T-helper 9 cell (primary cell): Measurements from ENCODE around the gene RAB19.
"Not testable (repeated sequence)": the region's sequence is repeated elsewhere in the genome, so short reads cannot be mapped to it uniquely, and the experiment has no call there.

Experiments used
- DNase-seq: peaks from one replicate; pipeline ENCODE4 v3.0.0-alpha.2; 2020

RAB19 gene

GRCh38 chr7:140402178-140402835, 1.6 kb upstream of the RAB19 start:
- no peak for DNase-seq

DNA sequence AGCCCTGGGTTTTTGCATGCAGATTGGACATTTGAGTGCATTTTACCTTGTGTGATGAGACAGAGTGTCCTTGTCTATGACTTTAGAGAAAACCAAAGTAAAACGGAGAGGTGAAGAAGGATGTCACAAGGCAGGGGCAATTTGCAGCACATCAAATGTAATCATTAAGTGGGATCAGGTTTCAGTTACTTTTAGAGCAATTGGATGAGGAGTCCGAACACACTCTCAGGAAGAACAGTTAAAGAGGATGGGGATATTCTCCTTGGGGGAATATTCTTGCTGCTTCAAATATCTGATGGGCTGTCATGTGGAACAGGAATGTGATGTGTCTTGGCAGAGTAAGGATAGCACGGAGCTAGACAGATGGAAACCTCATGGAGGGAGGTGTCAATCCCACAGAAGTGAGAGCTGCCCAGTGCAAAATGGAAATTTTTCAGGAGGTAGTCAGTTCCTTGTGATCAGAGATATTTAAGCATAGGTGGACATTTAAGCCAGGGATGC, 757 bp downstream of the RAB19 start:
- no peak for DNase-seq

DNA sequence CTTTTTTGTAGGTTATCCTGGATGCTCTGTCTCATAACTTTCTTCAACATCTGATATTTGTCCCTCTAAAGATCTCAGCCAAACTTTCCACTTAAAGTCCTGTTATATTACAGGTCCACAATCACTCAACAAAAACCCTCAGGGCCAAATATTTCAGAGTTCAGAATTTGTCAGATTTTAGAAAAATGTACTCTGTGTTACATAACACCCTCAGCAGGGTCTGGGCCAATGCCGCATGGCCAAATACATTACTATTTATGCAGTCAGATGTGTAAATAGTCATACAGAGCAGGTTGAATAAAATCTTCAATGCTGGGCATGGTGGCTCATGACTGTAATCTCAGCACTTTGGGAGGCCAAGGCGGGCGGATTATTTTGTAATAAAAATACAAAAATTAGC, 11.5 kb downstream of the RAB19 start:
- no peak for DNase-seq

DNA sequence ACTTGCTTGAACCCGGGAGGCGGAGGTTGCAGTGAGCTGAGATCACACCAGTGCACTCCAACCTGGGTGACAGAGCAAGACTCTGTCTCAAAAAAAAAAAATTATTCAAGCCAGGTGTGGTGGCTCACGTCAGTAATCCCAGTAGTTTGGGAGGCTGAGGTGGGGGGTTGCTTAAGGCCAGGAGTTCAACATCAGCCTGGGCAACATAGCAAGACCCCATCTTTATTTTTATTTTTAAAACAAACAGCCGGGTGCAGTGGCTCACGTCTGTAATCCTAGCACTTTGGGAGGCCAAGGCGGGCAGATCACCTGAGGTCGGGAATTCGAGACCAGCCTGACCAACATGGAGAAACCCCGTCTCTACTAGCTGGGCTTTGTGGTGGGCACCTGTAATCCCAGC, 12.0 kb downstream of the RAB19 start:
- DNase-seq: not testable (repeated sequence)

DNA sequence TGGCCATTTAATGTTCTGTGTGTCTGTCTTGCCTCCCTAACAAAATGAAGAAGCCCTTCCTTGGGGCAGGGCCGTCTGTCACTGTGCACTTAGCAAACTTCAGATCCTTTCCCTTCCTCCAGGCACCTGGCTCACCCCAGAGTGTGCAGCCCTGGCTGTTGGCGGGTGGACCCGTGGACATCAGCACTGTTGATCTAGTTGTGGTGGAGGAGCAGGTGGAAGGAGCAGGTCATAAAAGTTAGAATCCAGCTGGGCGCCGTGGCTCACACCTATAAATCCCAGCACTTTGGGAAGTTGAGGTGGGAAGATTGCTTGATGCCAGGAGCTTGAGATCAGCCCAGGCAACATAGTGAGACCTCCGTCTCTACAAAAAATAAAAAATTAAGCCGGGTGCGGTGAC, 12.7 kb downstream of the RAB19 start:
- DNase-seq: no peak

GRCh38 chr7:140417456-140418155, 13.7 kb downstream of the RAB19 start:
- DNase-seq: no peak

DNA sequence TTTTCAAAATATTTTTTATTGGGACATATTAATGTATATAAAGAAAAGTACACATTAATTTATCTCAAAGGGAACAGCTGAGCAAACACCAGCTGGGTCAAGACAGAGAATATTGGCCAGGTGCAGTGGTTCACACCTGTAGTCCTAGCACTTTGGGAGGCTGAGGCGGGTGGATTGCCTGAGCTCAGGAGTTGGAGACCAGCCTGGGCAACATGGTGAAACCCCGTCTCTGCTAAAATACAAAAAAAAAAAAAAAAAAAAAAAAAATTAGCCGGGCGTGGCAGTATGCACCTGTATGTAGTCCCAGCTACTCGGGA, 14.3 kb downstream of the RAB19 start:
- not testable (repeated sequence) for DNase-seq

DNA sequence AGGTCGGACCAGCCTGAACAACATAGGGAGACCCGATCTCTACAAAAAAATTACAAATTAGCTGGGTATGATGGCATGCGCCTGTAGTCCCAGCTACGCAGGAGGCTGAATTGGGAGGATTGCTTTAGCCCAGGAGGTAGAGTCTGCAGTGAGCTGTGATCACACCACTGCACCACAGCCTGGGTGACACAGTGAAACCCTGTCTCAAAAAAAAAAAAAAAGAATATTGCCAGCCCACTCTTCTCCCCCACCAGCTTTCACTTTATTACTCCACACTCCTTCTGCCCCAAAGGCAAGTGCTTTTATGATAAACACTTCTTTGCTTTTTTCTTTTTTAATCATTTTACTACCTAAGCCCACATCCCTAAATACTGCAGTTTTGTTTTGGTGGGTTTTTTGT, 14.8 kb downstream of the RAB19 start:
- no peak for DNase-seq

- no peak for DNase-seq
Measured at GRCh38 chr7:140421521-140421920, 17.7 kb downstream of the RAB19 start.

GRCh38 chr7:140423501-140423900, 19.6 kb downstream of the RAB19 start:
- no peak for DNase-seq

GRCh38 chr7:140425718-140426117, 21.9 kb downstream of the RAB19 start:
- no peak for DNase-seq

- no peak for DNase-seq
Measured at GRCh38 chr7:140426130-140426529, 22.3 kb downstream of the RAB19 start.

DNA sequence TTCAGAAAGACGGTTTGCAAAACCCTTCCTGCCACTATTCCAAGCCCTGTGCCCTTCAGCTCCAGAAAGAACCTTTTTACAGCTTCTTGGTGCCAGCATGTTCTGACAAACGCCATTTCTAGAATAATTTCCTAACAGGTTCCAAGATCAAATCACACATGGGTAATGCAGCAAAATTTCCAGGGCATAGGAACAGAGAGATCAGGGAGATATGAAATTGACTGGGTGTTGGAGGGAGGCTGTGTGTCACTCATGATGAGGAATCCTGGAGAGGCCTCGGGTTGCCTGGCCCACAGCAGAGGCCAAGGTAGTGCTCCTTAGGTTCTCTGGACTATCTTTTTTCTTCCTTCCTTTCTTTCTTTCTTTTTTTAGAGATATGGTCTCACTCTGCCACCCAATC, 29.5 kb downstream of the RAB19 start:
- DNase-seq: no peak

- DNase-seq: no peak
Measured at GRCh38 chr7:140435252-140435895, 31.5 kb downstream of the RAB19 start.

- no peak for DNase-seq
Measured at GRCh38 chr7:140439359-140439758, 35.5 kb downstream of the RAB19 start.

DNA sequence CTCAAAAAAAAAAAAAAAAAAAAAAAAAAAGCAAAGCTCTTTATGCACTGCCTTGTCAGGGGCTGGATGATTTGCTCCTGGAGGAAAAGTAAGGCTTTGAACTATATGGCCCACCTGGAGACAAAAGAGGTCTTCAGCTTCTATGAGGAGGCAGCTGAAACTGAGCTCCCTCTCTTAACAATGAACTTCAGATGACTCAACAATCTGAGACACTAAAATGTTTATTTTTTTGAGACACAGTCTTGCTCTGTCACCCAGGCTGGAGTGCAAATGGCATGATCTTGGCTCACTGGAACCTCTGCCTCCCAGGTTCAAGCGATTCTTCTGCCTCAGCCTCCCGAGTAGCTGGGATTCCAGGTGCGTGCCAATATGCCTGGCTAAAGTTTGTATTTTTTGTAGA, 36.7 kb downstream of the RAB19 start:
- no peak for DNase-seq

GRCh38 chr7:140441519-140441918, 37.7 kb downstream of the RAB19 start:
- DNase-seq: no peak

GRCh38 chr7:140446467-140446866, 42.6 kb downstream of the RAB19 start:
- no peak for DNase-seq

DNA sequence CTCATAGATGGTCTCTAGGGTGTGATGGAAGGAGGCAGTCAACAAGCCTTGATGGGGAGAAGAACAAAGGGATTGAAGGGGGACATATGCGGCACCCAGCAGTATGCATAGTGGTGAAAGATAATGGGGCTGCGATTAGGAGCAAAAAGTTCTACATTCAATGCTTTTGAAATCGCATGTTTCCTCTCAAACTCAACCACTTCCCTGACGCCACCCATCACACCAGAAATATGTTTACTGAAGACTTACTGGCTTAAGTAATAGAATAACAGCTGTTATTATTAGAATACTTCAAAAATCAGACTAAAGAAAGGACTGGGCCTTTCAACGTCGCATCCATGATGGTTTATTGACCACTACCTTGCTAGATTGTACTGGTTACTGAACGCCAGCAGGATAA, 44.0 kb downstream of the RAB19 start:
- DNase-seq: no peak

GRCh38 chr7:140448781-140449480, 45.1 kb downstream of the RAB19 start:
- DNase-seq: no peak

GRCh38 chr7:140451716-140452115, 47.9 kb downstream of the RAB19 start:
- no peak for DNase-seq

DNA sequence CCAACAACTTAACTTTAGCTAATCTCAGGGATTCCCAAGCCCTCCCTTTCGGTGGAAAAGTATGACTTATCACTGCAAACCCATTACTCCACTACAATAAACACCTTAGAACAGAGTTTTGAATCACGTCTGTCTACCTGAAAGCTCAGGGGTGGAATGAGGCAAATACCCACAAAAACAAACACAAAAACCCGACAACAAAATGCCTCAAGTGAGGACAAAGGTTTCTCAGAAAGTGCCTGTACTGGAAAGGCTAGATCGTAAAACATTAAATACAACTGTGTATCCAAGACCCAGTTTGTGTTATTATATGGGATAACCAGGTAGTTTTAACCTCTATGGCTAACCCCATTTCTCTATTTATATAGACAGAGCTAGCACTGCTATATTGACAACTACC, 49.4 kb downstream of the RAB19 start:
- DNase-seq: no peak
